HG03571 (cell line): ENCODE measurements around the gene KCNQ5.
"Not testable (repeated sequence)": the region's sequence is repeated elsewhere in the genome, so short reads cannot be mapped to it uniquely, and the experiment has no call there.

Experiments used
- ATAC-seq: cut with Tn5 transposase; IDR thresholded peaks from one replicate; pipeline ENCODE4 v1.9.1; 2021; ENCODE audit not compliant: unreplicated experiment

KCNQ5 gene

DNA sequence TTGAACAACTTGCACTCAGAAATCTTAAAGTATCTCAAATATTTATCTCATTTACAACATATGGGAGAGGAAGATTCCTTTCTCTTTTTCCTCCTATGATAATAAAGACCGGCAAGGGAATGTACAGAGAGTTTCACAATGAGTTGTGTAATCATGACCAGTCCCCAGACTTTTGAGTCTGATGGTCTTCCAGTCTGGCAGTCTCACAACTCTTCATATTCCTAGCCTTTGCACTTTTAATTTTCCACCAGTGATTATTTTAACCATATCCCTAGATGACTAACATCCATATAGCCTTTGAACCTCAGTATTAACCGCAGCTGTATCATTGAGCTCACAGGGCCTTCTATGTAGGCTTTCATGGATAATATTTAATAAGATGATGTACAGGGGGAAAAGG, 324.9 kb downstream of the KCNQ5 start:
- ATAC-seq: no peak

DNA sequence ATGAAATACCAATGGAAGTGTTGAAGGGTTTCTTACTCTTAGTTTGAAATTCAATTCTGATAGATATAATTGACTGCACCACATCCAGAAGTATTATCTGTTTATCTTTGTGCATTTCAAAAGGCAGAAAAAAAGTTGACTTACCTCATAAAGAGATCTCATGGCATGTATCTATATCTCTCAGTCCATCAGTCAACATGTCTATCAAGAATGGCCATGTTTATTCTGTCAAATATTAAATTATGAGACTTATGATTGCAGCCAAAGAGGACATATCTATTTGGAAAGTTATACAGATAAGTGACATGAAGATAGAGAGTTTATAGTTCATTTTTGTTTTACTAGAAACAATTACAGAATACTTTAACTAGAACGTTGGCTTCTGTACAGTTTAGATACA, 325.7 kb downstream of the KCNQ5 start:
- ATAC-seq: no peak

DNA sequence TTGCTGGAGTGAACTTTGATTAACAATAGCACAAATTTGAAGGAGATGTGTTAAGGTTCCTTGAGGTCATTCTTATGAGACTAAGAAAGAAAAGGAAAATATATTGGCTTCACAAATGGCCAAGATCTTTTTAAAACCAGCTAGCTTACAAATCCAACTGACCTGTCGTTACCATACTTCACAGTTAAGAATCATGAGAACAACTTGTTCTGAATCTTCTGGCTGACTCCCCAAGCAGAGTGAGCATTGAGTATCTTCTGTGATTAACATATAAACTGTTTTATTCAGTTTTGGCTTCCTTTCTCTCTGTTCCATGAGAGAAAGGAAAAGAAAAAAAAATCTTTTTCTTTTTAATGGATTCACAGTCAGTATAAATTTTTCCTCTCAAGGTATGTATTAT, 326.3 kb downstream of the KCNQ5 start:
- ATAC-seq: no peak

DNA sequence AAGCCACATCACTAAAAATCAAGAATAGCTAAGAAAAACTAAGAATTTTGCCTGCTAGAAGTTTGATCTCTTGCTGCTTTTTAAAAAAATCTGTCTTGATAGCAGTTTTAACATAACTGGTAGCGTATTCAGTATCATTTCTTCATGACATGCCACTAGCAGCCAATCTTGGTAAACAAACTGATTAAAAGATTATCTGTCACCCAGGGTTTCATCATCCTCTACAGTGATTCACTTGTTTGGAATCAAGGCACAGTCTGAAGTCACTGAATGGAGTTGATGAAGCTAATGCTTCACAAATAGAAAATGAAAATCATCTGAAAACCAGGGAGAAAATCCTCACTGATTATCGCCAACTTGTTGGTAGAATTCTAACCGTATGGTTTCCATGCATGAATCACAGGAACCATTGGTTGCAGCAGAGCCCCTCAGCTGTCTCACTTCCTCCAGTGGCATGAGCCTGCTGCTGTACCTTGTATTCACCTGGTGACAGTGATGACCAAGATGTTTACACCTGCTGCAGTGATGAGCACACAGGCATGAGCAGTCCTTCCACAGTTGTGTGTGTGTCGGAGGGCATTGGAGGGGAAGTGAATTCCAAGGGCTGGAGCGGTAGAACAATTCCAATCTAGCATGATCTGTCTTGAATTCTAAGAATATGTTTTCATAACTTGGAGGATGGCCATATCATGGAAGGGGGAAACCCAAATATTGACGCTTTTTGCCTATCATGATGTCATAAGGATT, 328.4 kb downstream of the KCNQ5 start:
- no peak for ATAC-seq

- no peak for ATAC-seq
Measured at GRCh38 chr6:72952808-72953630, 331.2 kb downstream of the KCNQ5 start.

DNA sequence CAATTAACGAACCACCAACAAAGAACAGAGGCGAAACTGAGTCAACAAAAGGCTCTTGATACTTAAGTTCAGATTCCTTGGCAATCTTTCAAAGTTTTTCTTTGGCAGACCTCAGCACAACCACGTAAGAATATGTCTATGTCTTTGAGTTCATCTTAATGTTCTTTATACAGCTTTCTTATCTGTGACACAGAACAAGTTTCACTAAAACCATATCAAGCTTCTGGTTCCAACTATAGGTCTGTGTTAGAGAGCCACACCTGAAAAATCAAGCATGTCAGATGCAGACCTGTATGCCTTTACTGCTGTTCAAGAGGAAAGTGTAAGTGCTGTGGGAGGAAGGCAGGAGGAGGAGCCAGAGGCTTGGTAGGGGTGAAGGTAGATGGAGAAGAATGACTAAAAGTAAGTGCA, 332.1 kb downstream of the KCNQ5 start:
- ATAC-seq: no peak

- no peak for ATAC-seq
Measured at GRCh38 chr6:72954716-72955115, 332.9 kb downstream of the KCNQ5 start.

GRCh38 chr6:72955666-72956065, 333.8 kb downstream of the KCNQ5 start:
- ATAC-seq: no peak

DNA sequence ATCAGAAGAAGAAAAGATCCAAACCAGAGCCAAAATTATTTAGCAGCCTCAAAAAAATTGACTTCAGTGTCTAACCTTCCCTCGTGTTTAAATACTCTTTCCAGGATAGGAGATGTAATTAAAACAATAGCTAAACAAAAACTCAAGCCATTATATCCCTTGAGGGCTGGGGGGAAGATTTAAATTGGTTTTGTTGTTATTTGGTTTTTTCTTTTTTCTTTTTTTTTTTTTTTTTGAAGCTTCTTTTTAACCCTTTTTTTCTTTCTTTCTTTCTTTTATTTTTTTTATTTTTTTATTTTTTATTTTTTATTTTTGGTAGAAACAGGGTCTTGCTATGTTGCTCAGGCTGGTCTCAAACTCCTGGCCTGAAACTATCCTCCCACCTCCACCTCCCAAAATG, 334.4 kb downstream of the KCNQ5 start:
- ATAC-seq: no peak

GRCh38 chr6:72959821-72960220, 338.0 kb downstream of the KCNQ5 start:
- ATAC-seq: no peak

DNA sequence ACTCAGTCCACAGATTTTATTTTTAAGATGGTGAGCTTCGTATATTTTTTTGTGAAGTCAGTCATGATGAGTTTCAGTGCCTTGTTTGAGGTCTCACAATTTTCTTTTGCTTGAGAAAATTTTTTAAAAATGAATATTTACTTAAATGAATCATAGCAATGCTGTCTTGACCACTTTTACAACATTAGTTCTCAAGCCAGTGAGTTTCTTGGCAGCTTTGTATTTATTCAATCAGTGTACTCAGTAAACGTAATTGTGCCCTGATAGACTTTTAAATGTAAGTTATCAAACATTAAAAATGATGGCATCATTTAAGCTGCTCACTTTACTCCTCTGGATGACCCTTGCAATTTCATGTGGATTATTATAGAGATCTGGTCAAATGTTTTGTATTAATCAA, 342.1 kb downstream of the KCNQ5 start:
- ATAC-seq: no peak

DNA sequence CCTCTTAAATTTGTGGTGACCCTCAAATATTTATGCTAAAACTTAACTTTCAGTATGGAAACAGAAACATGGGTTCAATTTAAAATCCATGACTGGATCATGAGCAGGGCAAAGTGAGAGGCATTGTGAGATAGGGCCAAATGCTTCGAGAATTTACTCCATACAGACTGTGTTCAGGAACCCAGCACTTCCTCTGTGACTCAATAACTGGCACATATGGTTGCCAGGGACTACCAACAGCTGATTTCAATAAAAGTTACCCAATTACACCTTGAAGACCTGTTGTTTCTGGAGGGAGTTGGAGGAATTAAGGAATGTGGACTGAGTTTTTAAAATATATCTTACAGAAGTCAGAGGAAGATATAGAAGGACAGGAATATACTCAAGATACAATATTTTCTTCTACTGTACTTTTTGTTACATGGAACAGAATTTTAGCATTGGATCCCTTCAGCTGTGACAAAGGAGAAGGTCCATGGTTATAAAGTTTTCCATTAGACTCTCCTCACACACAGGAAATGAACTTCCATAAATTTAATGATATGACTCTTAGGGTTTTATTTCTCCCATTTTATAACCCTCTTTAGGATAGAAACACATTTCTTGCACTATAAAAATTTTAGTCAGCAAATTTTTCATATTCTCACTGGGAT, 344.9 kb downstream of the KCNQ5 start:
- no peak for ATAC-seq

DNA sequence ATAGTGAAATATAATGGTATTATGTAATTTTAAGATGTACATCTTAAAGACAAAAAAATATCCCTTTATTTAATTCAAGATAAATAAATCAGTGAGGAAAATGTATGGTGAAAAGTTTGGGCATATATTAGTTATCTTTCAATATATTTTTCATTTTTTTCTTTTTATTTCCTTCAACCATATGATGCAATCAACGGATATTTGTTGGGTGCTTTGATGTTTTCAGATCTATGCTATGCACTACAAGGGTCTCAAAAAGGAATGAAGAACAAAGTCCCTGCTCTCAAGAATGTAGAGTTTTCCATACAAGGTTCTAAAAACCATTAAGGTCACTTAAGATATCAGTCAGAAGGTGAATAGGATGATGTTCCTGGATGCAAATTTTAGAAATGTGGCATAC, 345.5 kb downstream of the KCNQ5 start:
- ATAC-seq: no peak

- ATAC-seq: no peak
Measured at GRCh38 chr6:72968704-72969103, 346.8 kb downstream of the KCNQ5 start.

DNA sequence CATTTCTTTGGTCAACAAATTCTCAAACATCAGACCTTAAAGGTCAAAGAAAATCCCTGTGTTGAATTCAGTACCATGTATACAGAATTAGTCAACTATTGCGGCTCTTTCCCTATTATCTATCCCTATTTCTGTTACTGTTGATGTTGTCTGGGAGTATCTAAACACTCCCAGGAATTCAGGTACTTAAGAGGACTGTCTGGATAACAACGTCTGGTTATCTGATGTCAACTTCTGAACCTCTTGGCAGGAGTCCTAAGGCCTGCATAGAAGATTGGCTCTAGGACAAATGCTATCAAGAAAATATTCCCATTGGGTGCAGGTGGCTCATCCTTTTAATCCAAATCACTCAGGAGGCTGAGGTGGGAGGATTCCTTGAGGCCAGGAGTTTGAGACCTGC, 347.8 kb downstream of the KCNQ5 start:
- ATAC-seq: no peak

- no peak for ATAC-seq
Measured at GRCh38 chr6:72972579-72972978, 350.7 kb downstream of the KCNQ5 start.

GRCh38 chr6:72974276-72974675, 352.4 kb downstream of the KCNQ5 start:
- no peak for ATAC-seq

DNA sequence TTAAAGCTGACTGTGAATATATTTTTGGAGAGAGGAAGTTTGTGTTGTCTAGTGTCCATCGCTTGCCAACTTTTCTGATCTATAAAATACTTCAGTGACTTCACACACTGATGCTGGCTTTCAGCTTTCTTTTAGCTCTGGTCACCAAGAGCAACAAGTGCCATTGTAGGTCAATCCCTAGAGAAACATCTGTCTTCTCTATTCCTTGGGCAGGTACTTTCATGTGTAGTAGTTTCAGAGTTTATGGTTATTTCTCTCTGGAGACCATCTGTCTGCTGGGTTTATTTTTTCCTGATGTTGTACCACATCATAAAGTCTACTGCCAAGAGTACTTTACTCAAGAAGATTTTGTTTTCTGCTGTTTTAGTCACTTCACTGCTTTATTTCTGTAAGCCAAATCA, 353.5 kb downstream of the KCNQ5 start:
- no peak for ATAC-seq

DNA sequence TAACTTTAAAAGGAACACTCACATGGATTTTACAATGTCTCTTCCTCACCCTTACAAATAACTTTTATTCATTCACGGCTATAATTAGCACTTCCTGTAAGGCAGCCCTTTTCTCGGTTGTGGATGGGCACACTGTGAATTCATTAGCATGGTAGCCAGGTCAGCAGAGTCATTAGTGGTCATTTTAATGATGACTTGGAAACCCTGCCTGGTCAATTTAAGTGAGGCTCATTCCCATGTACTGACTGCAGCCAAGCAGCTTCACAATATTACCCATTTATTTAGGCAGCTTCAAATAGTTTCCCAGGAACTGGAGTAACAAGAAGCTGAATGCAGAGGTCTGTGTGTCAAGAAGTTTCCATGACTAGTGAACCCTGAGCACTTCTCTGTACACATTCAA, 354.6 kb downstream of the KCNQ5 start:
- no peak for ATAC-seq

DNA sequence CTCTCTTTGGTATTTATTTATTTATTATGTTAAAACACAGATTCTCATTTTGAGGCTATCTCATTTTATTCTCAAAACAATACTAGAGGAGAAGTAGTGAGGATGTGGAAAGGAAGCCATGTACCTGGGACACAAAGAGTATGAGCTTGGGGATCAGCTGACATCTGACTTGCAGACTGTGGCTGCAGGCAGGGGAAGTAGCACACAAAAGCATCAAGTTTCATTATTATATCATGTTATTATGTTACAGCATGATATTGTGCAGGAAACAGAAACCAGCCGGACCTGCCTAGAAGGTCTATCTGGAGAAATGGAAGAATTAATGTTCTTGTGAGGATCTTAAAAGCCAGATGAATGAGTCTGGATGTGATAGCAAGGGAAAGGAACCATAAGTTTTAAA, 355.2 kb downstream of the KCNQ5 start:
- peak; percentile 75 for ATAC-seq

DNA sequence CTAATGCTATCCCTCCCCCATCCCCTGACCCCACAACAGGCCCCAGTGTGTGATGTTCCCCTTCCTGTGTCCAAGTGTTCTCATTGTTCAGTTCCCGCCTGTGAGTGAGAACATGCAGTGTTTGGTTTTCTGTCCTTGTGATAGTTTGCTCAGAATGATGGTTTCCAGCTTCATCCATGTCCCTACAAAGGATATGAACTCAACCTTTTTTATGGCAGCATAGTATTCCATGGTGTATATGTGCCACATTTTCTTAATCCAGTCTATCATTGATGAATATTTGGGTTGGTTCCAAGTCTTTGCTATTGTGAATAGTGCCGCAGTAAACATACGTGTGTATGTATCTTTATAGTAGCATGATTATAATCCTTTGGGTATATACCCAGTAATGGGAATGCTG, 356.9 kb downstream of the KCNQ5 start:
- not testable (repeated sequence) for ATAC-seq
